ENCODE data around the gene ACOXL.

ACOXL gene

GRCh38 chr2:110819711-110820110 is 87.3 kb downstream of the ACOXL start:
- H3K4me1 ChIP-seq = no peaks in the 10 kb centered on the region
- no peaks in the 10 kb centered on the region for H3K27me3 ChIP-seq (ENCODE audit: control insufficient read depth, insufficient read depth, low read length)
- TF ChIP-seq CTCF (IDR thresholded peaks at IDR 0.05) = no peak
- H3K9me3 ChIP-seq (ENCODE audit: control insufficient read depth, low read length) = no peaks in the 10 kb centered on the region
- H3K79me2 ChIP-seq = no peaks in the 10 kb centered on the region
- H3K9ac ChIP-seq = no peak overlapping the region
- H2AFZ ChIP-seq = no peak overlapping the region
- no peak overlapping the region for H3K4me2 ChIP-seq (ENCODE audit: low read length)
- no peak overlapping the region for H3K27ac ChIP-seq
- H3K36me3 ChIP-seq (ENCODE audit: control insufficient read depth, insufficient read depth, low read length) = no peaks in the 10 kb centered on the region
- H3K4me3 ChIP-seq (ENCODE audit: low read depth, low read length) = no peak overlapping the region

- no peak overlapping the region for H3K4me2 ChIP-seq (ENCODE audit: low read length)
- no peaks in the 10 kb centered on the region for H3K36me3 ChIP-seq (ENCODE audit: control insufficient read depth, insufficient read depth, low read length)
- H3K4me3 ChIP-seq (ENCODE audit: low read depth, low read length) = no peak overlapping the region
- no peak overlapping the region for H2AFZ ChIP-seq
- no peak for TF ChIP-seq CTCF (IDR thresholded peaks at IDR 0.05)
- H3K9ac ChIP-seq = no peak overlapping the region
- H3K4me1 ChIP-seq = no peaks in the 10 kb centered on the region
- H3K27ac ChIP-seq = no peak overlapping the region
- no peaks in the 10 kb centered on the region for H3K79me2 ChIP-seq
- H3K27me3 ChIP-seq (ENCODE audit: control insufficient read depth, insufficient read depth, low read length) = no peaks in the 10 kb centered on the region
- H3K9me3 ChIP-seq (ENCODE audit: control insufficient read depth, low read length) = no peaks in the 10 kb centered on the region
Observed at GRCh38 chr2:110820128-110820527, 87.8 kb downstream of the ACOXL start.

GRCh38 chr2:110823165-110823564 is 90.8 kb downstream of the ACOXL start:
- no peak overlapping the region for H3K27ac ChIP-seq
- no peaks in the 10 kb centered on the region for H3K79me2 ChIP-seq
- TF ChIP-seq CTCF (IDR thresholded peaks at IDR 0.05) = no peak
- no peak overlapping the region for H3K4me2 ChIP-seq (ENCODE audit: low read length)
- no peak overlapping the region for H3K9ac ChIP-seq
- no peak overlapping the region for H3K4me3 ChIP-seq (ENCODE audit: low read depth, low read length)
- H3K4me1 ChIP-seq = no peaks in the 10 kb centered on the region
- H2AFZ ChIP-seq = no peak overlapping the region
- H3K9me3 ChIP-seq (ENCODE audit: control insufficient read depth, low read length) = no peaks in the 10 kb centered on the region
- no peaks in the 10 kb centered on the region for H3K36me3 ChIP-seq (ENCODE audit: control insufficient read depth, insufficient read depth, low read length)
- H3K27me3 ChIP-seq (ENCODE audit: control insufficient read depth, insufficient read depth, low read length) = no peaks in the 10 kb centered on the region

GRCh38 chr2:110827511-110827910 is 95.1 kb downstream of the ACOXL start:
- Histone ChIP-seq H3K4me2 (ENCODE audit: low read length) (no peak overlapping the region), H3K27ac (no peak overlapping the region), H3K4me1 (no peaks in the 10 kb centered on the region), H2AFZ (no peak overlapping the region), H3K27me3 (ENCODE audit: control insufficient read depth, insufficient read depth, low read length) (no peaks in the 10 kb centered on the region), H3K9ac (no peak overlapping the region), H3K36me3 (ENCODE audit: control insufficient read depth, insufficient read depth, low read length) (no peaks in the 10 kb centered on the region), H3K4me3 (ENCODE audit: low read depth, low read length) (no peak overlapping the region), H3K9me3 (ENCODE audit: control insufficient read depth, low read length) (no peaks in the 10 kb centered on the region), H3K79me2 (no peaks in the 10 kb centered on the region)
- TF ChIP-seq CTCF (IDR thresholded peaks at IDR 0.05) = no peak

GRCh38 chr2:110828330-110828729 is 96.0 kb downstream of the ACOXL start:
- no peaks in the 10 kb centered on the region for H3K79me2 ChIP-seq
- no peak overlapping the region for H3K4me3 ChIP-seq (ENCODE audit: low read depth, low read length)
- H3K9ac ChIP-seq = no peak overlapping the region
- no peak for TF ChIP-seq CTCF (IDR thresholded peaks at IDR 0.05)
- no peaks in the 10 kb centered on the region for H3K36me3 ChIP-seq (ENCODE audit: control insufficient read depth, insufficient read depth, low read length)
- no peaks in the 10 kb centered on the region for H3K4me1 ChIP-seq
- no peak overlapping the region for H2AFZ ChIP-seq
- no peaks in the 10 kb centered on the region for H3K9me3 ChIP-seq (ENCODE audit: control insufficient read depth, low read length)
- H3K27ac ChIP-seq = no peak overlapping the region
- no peaks in the 10 kb centered on the region for H3K27me3 ChIP-seq (ENCODE audit: control insufficient read depth, insufficient read depth, low read length)
- H3K4me2 ChIP-seq (ENCODE audit: low read length) = no peak overlapping the region
